ENCODE results near the gene SPIRE2. TPM values are rescaled to one million over a fixed set of nuclear protein-coding genes. Genes with fewer than 3 reads are reported as not detected.
A peak's percentile ranks its signal among the peaks of the same experiment; 100 is the strongest.
"Not testable (repeated sequence)": the region's sequence is repeated elsewhere in the genome, so short reads cannot be mapped to it uniquely, and the experiment has no call there.

SPIRE2 gene
- 41.6 TPM for total RNA-seq

- peak; percentile 71 for DNase-seq (ENCODE audit: low spot score)
These were observed at the start of gene SPIRE2 for GRCh38 chr16:89828199-89828869. Gene SPIRE2, plus strand, starts transcription at chr16:89828475. Its CDS starts 76 bp downstream, at chr16:89828551.

- no peak for DNase-seq (ENCODE audit: low spot score)
These were observed 48.9 kb upstream of the SPIRE2 start for GRCh38 chr16:89779231-89779908.

GRCh38 chr16:89779909-89780305 is 48.4 kb upstream of the SPIRE2 start:
- DNase-seq (ENCODE audit: low spot score), result no peak

- no peak for DNase-seq (ENCODE audit: low spot score)
These were observed 45.8 kb upstream of the SPIRE2 start for GRCh38 chr16:89782489-89782888.

- DNase-seq (ENCODE audit: low spot score), result not testable (repeated sequence)
These were observed 44.3 kb upstream of the SPIRE2 start for GRCh38 chr16:89783952-89784351.

- no peak for DNase-seq (ENCODE audit: low spot score)
These were observed 43.9 kb upstream of the SPIRE2 start for GRCh38 chr16:89784406-89784805.

- DNase-seq (ENCODE audit: low spot score), result no peak
These were observed 42.6 kb upstream of the SPIRE2 start for GRCh38 chr16:89785523-89786155.

GRCh38 chr16:89786474-89787364 is 41.6 kb upstream of the SPIRE2 start:
- no peak for DNase-seq (ENCODE audit: low spot score)

GRCh38 chr16:89787365-89787805 is 40.9 kb upstream of the SPIRE2 start:
- DNase-seq (ENCODE audit: low spot score), result no peak

GRCh38 chr16:89791278-89791995 is 36.8 kb upstream of the SPIRE2 start:
- no peak for DNase-seq (ENCODE audit: low spot score)

GRCh38 chr16:89793092-89793491 is 35.2 kb upstream of the SPIRE2 start:
- peak; percentile 62 for DNase-seq (ENCODE audit: low spot score)

GRCh38 chr16:89793955-89794354 is 34.3 kb upstream of the SPIRE2 start:
- DNase-seq (ENCODE audit: low spot score), result no peak

GRCh38 chr16:89795676-89796075 is 32.6 kb upstream of the SPIRE2 start:
- no peak for DNase-seq (ENCODE audit: low spot score)

GRCh38 chr16:89796104-89796503 is 32.2 kb upstream of the SPIRE2 start:
- no peak for DNase-seq (ENCODE audit: low spot score)

GRCh38 chr16:89798126-89798525 is 30.1 kb upstream of the SPIRE2 start:
- no peak for DNase-seq (ENCODE audit: low spot score)

- no peak for DNase-seq (ENCODE audit: low spot score)
These were observed 29.4 kb upstream of the SPIRE2 start for GRCh38 chr16:89798832-89799370.

GRCh38 chr16:89801800-89802199 is 26.5 kb upstream of the SPIRE2 start:
- DNase-seq (ENCODE audit: low spot score), result no peak

- DNase-seq (ENCODE audit: low spot score), result no peak
These were observed 23.0 kb upstream of the SPIRE2 start for GRCh38 chr16:89805136-89805905.

GRCh38 chr16:89806589-89807193 is 21.6 kb upstream of the SPIRE2 start:
- not testable (repeated sequence) for DNase-seq (ENCODE audit: low spot score)

- no peak for DNase-seq (ENCODE audit: low spot score)
These were observed 19.8 kb upstream of the SPIRE2 start for GRCh38 chr16:89808475-89808874.
